Endometrium (tissue), 2 donors: ENCODE data around the gene ARVCF.

Experiments used
- FAIRE-seq: peaks from 2 replicates; lab custom pipeline; 2012; peaks lifted over from hg19 to GRCh38; lab: Jason Lieb, UNC
- donor health status: control.
- donor health status: control.

ARVCF gene

DNA sequence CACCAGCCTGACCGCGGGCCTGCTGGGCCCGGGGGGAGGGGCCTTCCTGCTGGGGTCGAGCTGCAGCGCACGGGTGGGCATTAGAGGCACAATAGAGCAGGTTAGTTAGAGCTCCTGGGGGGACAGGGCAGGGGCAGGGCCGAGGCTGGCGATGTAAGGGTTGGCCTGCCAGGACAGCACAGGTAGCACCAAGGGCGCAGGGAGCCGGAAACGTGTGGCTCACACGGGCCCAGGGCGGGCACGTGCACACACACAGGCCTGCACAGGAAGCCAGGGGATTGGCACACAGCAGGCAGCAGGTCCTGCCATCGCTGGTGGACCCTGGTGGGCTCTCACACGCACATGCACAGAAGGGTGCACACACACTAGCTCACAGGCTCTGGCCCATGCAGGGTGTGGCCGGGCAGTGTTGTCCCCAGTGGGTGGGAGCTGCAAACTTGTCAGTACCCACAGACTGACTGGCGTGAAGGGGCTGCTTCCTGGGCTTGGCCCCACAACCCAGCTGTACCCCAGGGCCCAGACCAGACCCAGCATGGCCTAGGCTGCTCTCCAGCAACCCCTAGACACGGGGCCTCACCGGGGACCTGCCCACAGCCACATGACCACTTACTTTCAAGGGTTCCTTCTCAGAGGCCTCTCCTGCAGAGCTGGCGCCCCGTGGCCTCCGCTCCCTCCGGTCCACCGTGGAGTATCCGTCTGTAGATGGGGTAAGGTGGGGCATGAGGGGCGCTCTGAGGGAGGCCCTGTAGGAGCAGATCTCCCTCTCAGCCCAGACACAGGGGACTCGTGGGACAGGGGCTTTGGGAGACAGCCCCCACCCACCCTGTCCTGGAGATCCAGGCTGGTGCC, 45.1 kb downstream of the ARVCF start:
- no peak for FAIRE-seq

DNA sequence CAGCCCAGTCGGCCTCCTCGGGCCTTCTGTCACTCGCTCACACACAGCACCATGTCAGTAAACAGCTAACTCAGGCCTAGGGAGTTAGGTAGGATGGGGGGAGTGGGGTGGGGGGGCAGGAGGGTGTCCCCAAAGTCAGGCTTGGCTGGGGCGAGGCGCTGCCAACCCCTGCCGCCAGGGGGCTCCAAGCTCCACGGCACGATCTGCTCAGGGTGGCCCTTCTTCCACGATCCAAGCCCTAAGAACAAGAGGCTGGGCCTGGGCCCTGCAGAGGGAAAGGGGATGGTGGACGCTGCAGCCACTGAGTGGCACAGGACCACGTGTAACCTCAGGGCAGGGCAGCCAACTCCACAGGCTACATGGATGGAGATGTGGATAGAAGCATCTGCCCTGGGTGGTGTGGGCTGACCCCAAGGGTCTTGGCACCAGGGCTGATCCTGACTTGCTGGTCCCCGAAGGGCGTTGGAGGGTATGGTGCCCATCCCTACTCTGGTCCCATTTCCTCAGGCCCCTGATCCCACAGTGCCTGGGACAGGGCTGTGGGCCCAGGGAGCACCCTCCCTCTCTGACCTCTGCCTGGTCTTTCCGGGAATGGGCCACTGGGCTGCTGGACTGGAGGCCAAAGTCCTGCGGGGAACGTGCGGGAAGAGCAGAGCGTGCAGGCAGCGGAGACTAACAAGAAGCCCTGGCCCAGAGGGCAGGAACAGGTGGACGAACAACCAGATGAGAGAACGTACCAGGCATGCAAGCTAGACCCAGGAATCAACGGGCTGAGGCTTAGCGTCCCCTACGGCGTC, 45.9 kb downstream of the ARVCF start:
- no peak for FAIRE-seq

DNA sequence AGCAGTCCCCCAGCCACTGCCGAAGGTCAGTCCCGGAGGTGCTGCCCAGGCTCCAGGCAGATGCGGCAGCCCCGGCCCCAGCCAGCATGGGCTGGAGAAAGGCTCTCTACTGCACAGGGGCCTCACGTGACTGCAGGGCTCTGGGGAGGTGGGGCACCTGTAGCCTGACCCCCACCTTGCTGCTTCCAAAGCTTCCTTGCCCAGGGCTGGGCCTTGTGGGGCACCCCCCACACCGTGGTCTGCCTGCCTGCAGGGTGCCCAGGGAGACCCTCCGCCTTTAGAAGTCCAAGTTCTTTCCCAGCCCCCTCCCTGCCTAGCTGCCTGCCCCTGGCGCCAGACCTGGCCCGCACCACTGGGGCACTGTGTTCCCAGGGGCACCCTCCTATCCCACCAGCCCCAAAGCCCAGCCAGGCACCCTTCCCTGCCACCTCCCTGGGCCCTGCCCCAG, 46.6 kb downstream of the ARVCF start:
- no peak for FAIRE-seq

DNA sequence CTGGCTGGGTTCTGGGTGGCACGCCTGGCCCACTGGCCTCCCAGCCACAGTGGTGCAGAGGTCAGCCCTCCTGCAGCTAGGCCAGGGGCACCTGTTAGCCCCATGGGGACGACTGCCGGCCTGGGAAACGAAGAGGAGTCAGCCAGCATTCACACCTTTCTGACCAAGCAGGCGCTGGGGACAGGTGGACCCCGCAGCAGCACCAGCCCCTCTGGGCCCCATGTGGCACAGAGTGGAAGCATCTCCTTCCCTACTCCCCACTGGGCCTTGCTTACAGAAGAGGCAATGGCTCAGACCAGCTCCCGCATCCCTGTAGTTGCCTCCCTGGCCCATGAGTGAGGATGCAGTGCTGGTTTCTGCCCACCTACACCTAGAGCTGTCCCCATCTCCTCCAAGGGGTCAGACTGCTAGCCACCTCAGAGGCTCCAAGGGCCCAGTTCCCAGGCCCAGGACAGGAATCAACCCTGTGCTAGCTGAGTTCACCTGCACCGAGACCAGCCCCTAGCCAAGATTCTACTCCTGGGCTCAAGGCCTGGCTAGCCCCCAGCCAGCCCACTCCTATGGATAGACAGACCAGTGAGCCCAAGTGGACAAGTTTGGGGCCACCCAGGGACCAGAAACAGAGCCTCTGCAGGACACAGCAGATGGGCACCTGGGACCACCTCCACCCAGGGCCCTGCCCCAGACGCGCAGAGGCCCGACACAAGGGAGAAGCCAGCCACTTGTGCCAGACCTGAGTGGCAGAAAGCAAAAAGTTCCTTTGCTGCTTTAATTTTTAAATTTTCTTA, 47.3 kb downstream of the ARVCF start:
- FAIRE-seq: no peak

DNA sequence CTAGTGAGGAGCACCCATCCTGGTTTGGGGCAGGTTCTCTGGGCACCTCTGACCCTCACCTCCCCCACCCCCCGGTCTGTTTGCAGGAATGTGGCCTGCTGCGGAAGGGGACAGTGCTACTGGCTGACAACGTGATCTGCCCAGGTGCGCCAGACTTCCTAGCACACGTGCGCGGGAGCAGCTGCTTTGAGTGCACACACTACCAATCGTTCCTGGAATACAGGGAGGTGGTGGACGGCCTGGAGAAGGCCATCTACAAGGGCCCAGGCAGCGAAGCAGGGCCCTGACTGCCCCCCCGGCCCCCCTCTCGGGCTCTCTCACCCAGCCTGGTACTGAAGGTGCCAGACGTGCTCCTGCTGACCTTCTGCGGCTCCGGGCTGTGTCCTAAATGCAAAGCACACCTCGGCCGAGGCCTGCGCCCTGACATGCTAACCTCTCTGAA, 48.2 kb downstream of the ARVCF start:
- FAIRE-seq: no peak

DNA sequence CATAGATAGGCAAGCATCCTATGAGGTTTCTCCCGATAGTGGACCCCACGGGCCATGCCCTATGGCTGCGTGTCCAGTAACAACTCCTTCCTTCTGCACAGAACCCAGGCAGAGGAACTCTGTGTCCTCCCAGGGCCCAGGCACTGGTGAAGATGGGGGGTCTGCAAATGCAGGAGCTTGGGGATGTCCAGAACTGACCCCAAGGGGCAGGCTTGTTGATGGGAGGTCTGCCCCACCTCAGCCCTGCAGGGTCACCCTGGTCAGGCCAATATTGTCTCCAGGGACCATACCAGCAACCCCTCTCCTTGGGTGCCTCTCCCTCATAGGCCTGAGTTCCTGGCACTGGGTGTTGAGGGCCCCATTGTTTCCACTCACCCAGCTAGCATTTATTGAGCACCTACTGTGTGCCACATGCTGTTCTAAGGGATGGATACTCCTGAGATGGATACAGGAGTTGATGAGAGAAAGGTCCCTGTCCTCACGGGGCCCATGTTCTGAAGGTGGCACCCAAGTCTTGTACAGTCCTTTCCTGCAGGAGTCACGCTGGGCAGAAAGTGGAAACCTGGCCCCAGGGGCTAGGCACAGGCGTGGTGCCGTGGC, 48.7 kb downstream of the ARVCF start:
- FAIRE-seq: no peak

DNA sequence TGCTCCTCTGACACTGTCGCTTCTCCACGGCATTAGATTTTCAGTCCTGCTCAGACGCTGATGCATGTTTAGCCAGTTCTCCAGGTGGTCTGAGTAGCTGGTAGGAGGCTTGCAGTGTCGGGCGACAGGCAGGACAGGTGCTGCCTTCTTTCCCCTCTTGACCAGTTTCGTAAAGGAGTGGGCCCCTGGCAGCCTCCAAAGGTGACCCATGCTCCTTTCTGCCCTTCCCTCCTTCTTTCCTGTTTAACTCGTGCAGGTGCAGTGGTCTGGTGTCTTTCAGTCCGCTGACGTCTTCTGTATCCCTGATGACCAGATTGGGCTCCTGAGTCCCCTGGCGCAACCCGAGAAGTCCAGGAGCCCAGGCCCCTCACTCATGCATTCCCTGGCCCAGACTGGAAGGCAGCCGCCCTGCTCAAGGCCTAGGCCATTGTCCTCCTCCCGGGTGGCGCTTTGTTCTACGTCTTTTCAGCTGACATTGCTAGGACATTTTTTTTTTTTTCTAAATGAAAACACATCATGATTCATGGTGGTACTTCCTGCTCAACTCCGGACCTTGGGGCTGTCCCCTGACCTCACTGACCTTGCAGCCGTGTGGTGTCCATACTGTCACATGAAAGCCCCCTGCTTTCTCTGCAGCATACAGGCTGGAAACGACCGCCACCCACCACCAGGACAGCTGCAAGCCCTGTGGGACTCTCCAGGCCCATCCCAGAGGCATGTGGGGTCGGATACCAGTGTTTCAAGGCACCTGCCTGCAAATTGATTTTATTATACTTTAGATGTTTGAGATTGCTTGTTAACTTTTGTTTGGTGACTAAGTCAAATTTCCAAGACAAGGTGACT, 49.5 kb downstream of the ARVCF start:
- no peak for FAIRE-seq

DNA sequence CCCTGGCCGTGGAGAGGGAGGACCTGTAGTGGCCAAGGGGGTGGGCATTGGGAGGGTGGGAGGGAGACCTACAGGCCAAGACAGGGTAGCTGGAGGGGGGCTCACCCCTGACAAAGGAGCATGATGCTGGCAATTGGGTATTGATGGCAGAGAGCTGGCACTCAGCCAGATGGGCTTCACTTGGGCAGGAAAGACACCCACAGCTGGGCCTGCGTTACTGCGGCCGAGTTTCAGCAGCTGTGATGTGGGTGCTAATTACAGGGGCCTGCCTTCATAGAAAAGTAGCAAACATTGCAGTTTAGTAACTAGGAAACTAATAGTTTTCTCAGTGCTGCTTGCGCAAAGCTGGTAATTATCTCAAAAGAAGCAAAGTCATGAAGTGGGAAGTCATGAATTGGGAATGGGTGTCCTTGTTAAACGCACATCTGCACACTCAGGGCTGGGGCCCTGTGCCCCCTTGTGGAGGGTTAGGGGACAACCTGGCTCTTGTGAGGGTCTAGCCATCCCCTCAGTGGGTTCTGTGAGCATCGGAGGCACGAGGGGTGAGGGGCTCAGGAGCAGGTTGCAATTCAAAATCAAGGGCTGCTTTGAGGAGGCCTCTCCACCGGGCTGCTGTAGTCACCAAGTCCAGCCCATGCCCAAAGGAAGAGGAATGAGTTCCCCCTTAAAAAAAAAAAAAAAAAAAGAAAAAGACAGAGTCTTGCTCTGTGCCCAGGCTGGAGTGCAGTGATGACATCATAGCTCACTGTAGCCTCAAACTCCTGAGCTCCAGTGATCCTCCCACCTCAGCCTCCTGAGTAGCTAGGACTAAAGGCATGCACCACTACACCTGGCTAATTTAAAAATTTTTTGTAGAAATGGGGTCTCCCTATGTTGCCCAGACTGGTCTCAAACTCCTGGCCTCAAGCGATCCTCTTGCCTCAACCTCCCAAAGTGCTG, 50.6 kb downstream of the ARVCF start:
- FAIRE-seq: no peak

DNA sequence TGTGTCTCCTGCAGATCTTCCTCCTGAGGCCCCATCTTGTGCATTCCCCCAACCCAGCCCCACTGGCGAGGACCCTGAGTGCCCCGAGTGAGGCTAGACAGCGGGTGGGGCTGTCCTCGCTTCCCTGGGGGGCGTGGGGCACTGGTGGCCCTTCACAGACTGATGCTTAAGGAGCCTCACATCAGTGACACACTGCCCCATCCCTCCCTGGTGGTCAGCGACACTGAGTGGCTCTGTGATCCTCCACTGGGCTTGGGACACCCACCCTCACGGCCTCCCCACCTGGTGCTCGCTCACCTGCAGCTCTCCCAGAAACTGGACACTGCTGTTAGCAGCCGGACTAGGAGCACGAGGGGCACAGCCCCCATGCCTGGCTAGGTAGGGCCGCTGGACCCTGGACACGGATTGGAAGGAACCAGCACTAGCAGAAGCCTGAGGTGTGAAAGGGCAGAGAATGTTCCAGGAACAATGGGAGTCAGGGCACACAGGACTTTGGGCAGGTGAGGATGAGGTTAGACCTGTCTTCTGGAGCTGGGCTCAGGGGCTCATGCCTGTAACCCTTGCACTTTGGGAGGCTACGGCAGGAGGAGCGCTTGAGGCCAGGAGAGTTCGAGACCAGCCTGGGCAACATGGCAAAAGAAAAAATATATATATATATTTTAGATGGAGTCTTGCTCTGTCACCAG, 51.8 kb downstream of the ARVCF start:
- FAIRE-seq: no peak

DNA sequence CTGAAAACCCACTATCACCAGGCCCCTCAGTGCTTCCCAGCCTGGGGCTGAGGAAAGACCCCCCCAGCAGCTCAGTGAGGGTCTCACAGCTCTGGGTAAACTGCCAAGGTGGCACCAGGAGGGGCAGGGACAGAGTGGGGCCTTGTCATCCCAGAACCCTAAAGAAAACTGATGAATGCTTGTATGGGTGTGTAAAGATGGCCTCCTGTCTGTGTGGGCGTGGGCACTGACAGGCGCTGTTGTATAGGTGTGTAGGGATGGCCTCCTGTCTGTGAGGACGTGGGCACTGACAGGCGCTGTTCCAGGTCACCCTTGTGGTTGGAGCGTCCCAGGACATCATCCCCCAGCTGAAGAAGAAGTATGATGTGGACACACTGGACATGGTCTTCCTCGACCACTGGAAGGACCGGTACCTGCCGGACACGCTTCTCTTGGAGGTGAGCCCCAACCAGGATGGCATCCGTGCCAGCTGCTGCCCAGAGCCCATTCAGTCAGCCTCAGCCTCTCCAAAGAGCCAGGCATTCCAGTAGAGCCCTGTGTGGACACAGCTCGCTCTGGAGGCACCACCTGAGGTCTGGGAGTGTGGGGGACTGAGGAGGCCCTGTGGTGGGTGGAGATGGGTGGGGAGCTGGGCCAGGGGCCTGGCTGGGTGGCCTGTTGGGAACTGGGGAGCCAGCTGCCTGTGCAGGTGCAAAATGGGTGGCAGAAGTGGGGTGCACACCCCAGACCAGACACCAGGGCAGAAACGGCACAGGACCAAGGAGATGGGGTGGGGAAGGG, 52.6 kb downstream of the ARVCF start:
- FAIRE-seq: no peak

DNA sequence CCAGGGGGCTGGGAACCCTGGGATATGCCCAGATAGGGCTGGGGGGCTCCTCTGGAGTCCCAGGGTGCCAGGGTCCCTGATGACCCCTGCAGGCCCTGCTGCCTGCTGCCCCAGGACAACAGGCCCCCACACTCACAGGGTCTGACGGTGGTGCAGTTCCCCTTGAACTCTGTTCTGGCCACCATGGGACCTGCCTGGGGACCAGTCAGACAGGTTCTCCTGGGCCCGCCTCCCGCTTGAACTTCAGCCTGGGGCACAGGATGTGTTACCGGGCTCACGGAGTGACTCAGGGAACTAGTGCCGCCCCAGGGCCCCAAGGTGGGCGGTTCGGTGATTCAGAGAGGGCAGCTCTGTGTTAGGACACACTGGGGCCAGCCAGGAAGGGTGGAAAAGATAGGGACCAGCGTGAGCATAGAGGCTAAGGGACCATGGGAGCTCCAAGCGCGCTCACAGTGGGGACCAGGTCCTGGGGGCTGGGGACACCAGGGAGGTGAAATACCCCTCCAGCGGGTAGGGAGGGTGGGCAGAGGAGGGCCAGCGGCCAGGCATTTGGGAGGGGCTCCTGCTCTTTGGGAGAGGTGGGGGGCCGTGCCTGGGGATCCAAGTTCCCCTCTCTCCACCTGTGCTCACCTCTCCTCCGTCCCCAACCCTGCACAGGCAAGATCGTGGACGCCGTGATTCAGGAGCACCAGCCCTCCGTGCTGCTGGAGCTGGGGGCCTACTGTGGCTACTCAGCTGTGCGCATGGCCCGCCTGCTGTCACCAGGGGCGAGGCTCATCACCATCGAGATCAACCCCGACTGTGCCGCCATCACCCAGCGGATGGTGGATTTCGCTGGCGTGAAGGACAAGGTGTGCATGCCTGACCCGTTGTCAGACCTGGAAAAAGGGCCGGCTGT, 53.5 kb downstream of the ARVCF start:
- no peak for FAIRE-seq

DNA sequence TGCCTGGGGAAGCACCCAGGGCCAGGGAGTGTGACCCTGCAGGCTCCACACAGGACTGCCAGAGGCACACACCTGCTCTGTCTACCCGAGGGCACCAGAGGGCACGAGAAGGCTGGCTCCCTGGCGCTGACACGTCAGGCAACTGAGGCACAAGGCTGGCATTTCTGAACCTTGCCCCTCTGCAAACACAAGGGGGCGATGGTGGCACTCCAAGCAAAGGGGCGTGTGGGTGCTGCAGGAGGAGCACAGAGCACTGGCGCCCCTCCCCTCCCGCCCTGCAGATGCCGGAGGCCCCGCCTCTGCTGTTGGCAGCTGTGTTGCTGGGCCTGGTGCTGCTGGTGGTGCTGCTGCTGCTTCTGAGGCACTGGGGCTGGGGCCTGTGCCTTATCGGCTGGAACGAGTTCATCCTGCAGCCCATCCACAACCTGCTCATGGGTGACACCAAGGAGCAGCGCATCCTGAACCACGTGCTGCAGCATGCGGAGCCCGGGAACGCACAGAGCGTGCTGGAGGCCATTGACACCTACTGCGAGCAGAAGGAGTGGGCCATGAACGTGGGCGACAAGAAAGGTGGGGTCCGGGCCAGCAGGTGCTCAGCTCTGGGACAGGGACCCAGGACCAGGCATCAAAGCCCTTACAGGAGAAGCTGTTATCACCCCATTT, 54.2 kb downstream of the ARVCF start:
- no peak for FAIRE-seq

DNA sequence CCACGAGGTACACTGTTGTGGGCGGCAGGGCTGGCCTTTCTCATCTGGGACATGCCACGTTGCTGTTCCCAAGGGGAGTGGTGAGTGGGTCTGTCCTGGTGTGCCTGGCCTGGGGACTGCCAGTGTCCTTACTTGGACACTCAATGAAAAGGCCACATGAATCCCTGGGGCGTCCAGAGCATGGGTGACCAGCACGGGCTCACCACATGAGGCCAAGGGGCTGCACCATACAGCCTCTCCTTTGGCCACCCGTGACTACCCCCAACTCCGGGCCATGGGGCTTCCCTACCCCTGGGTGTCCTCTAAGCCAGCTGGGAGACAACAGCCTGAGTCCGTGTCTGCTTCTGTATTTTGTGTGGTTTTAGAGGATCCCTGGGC, 54.8 kb downstream of the ARVCF start:
- no peak for FAIRE-seq

DNA sequence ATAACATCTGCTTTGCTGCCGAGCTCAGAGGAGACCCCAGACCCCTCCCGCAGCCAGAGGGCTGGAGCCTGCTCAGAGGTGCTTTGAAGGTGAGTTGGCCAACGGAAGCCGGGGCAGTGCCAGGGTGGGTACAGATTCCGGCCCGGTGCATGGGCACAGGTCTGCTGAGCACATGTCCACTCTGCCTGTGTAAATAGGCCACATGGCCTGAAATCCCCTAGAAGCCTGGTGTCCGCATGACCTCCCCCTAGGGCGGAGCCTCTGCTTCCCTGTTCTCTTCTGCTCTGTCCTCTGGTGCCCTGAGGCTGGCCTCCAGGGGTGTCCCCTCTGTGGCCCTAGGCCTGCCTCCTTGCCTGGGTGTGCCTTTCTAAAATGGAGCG, 55.4 kb downstream of the ARVCF start:
- no peak for FAIRE-seq

DNA sequence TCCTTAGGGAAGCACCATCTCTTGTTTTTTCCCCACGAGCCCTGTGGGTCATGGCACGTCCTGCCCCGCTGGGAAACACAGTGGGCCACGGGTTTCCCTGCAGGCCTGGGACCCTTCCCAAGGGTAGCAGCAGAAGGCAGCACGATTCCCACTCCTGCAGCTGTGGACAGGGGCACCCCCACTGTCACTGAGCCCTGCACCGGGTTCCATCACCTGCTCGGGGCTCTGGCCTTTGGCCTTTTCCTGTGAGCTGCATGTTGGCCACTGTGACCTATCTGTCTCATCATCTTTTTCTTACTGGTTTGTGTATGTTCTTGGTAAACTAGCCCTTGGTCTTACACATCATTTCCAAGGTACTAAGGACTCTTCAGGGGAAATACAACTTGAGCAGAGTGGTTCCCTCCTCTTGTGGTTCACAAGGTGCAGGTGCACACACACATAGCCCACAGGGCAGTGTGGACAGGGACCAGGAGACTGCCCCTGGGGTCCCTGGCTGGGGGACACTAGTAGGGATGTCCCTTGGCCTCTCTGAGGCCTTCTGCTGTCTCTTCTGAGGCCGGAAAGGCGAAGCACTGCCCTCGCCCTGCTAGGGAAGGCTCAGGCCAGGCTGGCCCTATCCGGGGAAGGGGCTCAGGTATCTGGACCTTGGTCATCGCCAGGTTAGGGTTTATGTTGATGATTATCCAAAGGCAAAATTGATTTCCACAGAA, 56.0 kb downstream of the ARVCF start:
- FAIRE-seq: no peak
